Esophagus muscularis mucosa (tissue), 4 donors: ENCODE results near the gene POGLUT2.

Experiments
- EP300 ChIP-seq: sonication (generic); formaldehyde crosslinking; IDR thresholded peaks from one replicate; pipeline ENCODE4 v1.6.1; 2017; ENCODE audit warnings: antibody characterized with exemption
- POLR2AphosphoS5 ChIP-seq, 2 donors: sonication (generic); formaldehyde crosslinking; IDR thresholded peaks; one replicate each; pipeline ENCODE4 v1.6.1; 2017; ENCODE audit warnings: antibody characterized with exemption in 2 of 2
- TF ChIP-seq, protein P1 (sequence below), 3 experiments: fragments of 200-600 bp in 2 of 3; fragments of 450-650 bp in 1 of 3; sonication (generic) in 2 of 3; IDR thresholded peaks; one replicate each; pipeline ENCODE4 v1.5.1; 2017 to 2019; ENCODE audit warnings: antibody characterized with exemption in 3 of 3, mild to moderate bottlenecking in 2 of 3, moderate library complexity in 1 of 3

DNA sequence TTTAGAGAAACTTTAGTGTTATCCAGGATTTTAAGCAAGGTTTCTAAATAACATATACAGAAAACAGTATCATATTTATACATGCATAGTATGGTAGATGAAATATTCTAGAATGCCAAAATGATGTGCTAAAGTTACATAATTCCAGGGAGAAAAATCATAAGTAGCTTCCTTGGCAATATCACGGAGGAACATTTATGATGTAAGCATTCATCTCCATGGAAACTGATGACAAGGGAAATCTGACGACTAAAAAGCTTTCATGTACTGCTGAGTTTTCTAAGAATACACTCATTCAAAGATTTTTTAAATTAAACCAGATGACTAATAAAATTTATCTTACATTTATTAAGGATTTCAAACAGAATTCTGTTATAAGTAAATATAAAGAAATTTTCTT, 29.9 kb downstream of the POGLUT2 start:
- TF ChIP-seq, protein P1, sequence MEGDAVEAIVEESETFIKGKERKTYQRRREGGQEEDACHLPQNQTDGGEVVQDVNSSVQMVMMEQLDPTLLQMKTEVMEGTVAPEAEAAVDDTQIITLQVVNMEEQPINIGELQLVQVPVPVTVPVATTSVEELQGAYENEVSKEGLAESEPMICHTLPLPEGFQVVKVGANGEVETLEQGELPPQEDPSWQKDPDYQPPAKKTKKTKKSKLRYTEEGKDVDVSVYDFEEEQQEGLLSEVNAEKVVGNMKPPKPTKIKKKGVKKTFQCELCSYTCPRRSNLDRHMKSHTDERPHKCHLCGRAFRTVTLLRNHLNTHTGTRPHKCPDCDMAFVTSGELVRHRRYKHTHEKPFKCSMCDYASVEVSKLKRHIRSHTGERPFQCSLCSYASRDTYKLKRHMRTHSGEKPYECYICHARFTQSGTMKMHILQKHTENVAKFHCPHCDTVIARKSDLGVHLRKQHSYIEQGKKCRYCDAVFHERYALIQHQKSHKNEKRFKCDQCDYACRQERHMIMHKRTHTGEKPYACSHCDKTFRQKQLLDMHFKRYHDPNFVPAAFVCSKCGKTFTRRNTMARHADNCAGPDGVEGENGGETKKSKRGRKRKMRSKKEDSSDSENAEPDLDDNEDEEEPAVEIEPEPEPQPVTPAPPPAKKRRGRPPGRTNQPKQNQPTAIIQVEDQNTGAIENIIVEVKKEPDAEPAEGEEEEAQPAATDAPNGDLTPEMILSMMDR (IDR thresholded peaks at IDR 0.05): no peak
- TF ChIP-seq POLR2AphosphoS5 (IDR thresholded peaks at IDR 0.05): no peak
- TF ChIP-seq EP300: no peak
